ENCODE measurements around the gene GPS1.

GPS1 gene

DNA sequence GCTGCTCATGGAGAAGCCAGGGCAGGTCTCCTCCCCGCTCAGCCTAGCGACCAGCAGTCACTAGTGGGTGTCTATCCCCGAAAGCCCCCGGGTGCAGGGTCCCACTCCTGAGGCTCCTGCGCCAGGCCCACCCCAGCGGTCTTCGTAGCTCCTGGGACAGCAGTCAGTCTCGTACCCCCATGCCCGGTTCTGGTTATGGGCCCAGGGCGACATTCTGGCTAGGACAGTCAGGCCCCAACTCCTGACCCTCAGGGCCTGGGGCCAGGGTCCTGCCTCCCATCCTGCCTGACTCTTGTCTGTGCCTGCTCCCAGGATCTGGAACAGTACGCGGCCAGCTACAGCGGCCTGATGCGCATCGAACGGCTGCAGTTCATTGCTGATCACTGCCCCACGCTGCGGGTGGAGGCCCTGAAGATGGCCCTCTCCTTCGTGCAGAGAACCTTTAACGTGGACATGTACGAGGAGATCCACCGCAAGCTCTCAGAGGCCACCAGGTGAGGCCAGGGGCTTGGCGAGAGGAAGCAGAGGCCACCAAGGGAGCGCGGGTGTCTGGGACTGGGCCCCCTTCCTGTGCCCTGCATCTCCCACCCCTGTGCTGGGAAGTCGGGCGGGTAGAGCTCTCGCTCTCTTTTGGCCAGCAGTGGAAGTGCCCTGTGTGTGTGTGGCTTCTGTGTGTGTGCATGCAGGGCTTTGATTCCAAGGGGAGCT lies 2.0 kb downstream of the GPS1 start:
- in situ Hi-C loops (cut with MboI; ENCODE audit: low pct_unique_long_range_greater_than_20kb, low sequenced_read_pairs, unreplicated experiment): no loop called here

DNA sequence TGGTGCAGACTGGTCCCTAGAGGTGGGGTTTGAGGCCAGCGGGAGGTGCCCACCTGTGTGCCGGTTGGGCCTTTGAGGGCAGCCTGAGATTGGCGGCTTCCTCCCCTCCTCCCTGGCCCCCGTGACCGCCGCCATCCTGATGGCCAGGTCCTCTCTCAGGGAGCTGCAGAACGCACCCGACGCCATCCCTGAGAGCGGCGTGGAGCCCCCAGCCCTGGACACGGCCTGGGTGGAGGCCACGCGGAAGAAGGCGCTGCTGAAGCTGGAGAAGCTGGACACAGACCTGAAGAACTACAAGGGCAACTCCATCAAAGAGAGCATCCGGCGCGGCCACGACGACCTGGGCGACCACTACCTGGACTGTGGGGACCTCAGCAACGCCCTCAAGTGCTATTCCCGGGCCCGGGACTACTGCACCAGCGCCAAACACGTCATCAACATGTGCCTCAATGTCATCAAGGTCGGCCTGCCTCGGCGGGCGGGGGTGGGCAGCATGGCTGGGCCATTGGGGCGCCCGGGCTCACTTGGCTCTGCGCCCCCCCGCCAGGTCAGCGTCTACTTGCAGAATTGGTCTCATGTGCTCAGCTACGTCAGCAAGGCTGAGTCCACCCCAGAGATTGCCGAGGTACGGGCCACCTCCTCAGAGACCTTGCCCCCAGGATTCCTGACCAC lies 2.8 kb downstream of the GPS1 start:
- TF ChIP-seq, protein P1, sequence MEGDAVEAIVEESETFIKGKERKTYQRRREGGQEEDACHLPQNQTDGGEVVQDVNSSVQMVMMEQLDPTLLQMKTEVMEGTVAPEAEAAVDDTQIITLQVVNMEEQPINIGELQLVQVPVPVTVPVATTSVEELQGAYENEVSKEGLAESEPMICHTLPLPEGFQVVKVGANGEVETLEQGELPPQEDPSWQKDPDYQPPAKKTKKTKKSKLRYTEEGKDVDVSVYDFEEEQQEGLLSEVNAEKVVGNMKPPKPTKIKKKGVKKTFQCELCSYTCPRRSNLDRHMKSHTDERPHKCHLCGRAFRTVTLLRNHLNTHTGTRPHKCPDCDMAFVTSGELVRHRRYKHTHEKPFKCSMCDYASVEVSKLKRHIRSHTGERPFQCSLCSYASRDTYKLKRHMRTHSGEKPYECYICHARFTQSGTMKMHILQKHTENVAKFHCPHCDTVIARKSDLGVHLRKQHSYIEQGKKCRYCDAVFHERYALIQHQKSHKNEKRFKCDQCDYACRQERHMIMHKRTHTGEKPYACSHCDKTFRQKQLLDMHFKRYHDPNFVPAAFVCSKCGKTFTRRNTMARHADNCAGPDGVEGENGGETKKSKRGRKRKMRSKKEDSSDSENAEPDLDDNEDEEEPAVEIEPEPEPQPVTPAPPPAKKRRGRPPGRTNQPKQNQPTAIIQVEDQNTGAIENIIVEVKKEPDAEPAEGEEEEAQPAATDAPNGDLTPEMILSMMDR (IDR thresholded peaks at IDR 0.05; ENCODE audit: extremely low read depth, insufficient read depth, missing control alignments): no peak
- in situ Hi-C loops (cut with MboI; ENCODE audit: low pct_unique_long_range_greater_than_20kb, low sequenced_read_pairs, unreplicated experiment): no loop called here
- DNase-seq (ENCODE audit: low spot score): no peak

More for the DNA sequence above, 2.0 kb downstream of the GPS1 start:
- DNase-seq (ENCODE audit: low spot score): no peak
- TF ChIP-seq, protein P1 (IDR thresholded peaks at IDR 0.05; ENCODE audit: extremely low read depth, insufficient read depth, missing control alignments): no peak

DNA sequence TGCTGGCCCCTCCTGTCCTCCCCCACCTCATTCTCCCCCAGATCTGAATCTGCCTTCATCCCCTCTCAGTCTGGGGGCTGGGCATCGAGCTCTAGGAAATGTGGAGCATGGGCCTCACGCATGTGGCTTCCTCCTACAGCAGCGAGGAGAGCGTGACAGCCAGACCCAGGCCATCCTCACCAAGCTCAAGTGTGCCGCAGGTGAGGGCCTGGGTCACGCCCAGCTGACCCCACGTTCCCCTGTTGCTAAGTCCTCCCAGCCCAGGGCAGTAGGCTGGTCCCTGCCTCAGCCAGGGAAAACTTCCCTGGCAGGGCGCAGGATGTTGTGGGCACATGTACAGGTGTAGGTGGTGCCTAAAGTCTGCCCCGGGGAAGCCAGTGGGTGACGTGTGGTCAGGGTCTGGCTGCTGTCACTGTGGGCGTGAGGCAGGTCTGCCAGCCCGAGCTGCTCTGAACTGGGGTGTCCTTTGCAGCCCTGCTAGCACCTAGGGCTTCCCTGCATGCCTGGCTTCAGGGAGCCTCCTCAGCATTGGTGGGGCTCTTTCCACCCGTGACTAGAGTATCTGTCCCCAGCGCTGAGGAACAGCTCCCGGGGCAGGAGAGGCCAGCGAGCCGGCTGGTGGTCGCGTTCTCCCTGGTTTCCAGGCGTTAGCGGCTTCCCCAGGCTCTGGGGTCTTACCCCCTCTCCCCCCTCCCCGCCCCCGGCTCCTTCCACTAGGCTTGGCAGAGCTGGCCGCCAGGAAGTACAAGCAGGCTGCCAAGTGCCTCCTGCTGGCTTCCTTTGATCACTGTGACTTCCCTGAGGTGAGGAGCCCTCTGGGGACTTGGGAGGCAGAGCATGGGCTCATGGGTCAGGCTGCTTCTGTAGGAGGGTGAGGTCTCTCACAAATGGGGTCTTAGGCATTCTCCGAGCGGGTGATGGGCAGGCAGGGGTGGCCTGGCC lies 3.6 kb downstream of the GPS1 start:
- in situ Hi-C loops (cut with MboI; ENCODE audit: low pct_unique_long_range_greater_than_20kb, low sequenced_read_pairs, unreplicated experiment): no loop called here
- no peak for DNase-seq (ENCODE audit: low spot score)
- TF ChIP-seq, protein P1 (IDR thresholded peaks at IDR 0.05; ENCODE audit: extremely low read depth, insufficient read depth, missing control alignments): no peak

DNA sequence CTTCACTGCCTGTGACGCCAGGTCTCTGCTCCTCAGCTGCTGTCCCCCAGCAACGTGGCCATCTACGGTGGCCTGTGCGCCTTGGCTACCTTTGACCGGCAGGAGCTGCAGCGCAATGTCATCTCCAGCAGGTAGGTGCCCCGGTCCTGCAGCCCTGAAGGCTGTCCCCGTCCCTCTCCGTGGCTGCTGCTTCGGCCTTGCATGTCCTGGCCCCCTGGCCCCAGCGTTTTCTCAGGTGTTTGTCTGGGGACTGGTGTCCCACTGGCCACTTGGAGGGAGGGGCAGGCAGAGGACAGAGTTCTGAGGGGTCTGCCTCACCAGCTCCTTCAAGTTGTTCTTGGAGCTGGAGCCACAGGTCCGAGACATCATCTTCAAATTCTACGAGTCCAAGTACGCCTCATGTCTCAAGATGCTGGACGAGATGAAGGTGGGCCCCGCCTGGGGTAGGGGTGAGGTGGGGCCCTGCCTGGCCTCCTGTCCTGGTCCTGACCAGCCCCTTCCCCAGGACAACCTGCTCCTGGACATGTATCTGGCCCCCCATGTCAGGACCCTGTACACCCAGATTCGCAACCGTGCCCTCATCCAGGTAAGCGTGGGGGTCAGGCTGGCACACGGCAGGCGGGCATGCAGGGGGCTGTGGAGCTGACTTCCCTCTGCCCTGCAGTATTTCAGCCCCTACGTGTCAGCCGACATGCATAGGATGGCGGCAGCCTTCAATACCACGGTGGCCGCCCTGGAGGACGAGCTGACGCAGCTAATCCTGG lies 4.4 kb downstream of the GPS1 start:
- TF ChIP-seq, protein P1 (IDR thresholded peaks at IDR 0.05; ENCODE audit: extremely low read depth, insufficient read depth, missing control alignments): no peak
- DNase-seq (ENCODE audit: low spot score): no peak
- in situ Hi-C loops (cut with MboI; ENCODE audit: low pct_unique_long_range_greater_than_20kb, low sequenced_read_pairs, unreplicated experiment): no loop called here

DNA sequence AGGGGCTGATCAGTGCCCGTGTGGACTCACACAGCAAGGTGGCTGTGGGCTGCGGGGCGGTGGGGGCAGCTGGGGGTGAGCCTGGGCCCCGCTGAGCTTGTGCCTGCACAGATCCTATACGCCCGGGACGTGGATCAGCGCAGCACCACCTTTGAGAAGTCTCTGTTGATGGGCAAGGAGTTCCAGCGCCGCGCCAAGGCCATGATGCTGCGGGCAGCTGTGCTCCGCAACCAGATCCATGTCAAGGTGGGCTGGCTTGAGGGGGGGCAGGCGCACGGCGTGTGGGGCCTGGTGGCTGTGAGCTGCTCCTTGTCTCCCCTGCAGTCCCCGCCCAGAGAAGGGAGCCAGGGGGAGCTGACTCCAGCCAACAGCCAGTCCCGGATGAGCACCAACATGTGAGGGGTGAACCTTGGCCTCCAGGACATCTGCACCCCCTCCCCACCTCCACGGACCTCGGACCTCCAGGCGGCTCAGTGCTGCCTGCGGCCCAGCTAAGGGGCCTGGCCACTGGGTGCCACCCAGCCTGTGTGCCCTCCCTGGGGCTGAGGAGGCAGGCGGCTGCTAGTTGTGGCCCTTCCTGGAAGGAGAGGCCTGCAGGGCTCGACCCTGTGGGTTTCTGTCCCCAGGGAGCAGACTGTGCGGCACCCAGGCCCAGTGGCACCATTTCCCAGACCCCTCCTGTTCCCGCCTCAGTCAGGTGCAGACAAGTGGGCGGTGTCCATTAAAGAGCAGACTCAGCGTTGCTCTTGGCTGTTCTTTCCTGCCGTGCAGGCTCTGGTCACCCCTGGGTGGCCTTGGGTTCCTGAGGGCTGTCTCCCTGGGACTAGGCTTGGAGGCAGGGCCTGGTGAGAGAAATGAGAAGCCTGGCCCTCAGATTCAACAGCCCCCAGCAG lies 5.3 kb downstream of the GPS1 start:
- TF ChIP-seq, protein P1 (IDR thresholded peaks at IDR 0.05; ENCODE audit: extremely low read depth, insufficient read depth, missing control alignments): no peak
- in situ Hi-C loops (cut with MboI; ENCODE audit: low pct_unique_long_range_greater_than_20kb, low sequenced_read_pairs, unreplicated experiment): no loop called here
- DNase-seq (ENCODE audit: low spot score): no peak
